Measurements from ENCODE around the gene RALY. TPM values are rescaled to one million over a fixed set of nuclear protein-coding genes. Genes with fewer than 3 reads are reported as not detected.

The RALY gene
- total RNA-seq, 1 experiment from 2014 or later, result 119 TPM

DNA sequence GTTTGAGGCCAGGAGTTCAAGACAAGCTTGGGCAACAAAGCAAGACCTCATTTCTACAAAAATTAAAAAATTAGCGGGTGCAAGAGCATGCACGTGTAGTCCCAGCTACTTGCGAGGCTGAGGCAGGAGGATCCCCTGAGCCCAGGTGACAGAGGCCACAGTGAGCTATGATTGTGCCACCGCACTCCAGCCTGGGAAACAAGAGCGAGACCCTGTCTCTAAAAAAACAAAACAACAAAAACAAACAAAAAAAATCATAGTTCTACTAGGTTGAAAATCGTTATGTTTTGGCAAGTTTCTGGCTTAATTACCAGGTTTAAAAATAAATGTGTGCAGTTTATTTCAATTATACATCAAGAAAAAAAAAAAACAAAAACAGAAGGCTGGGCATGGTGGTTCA is 115.7 kb downstream of the RALY start:
- Histone ChIP-seq H3K27me3 (ENCODE audit: insufficient read depth, low read length) (no peaks in the 10 kb centered on the region), H3K79me2 (ENCODE audit: insufficient read depth, low read length) (peaks cover 76% of the 10 kb centered on the region), H4K20me1 (ENCODE audit: insufficient read depth) (peaks cover 26% of the 10 kb centered on the region; the same call in 1 of the 2 replicates), H3K4me2 (ENCODE audit: low read length) (no peak overlapping the region), H3K9me3 (ENCODE audit: control insufficient read depth in 1 of 2, insufficient read depth in 1 of 2, low read depth in 1 of 2, low read length in 2 of 2) (no peaks in the 10 kb centered on the region), H2AFZ (ENCODE audit: low read depth, low read length, poor library complexity, severe bottlenecking) (no peak overlapping the region), H3K4me1 (ENCODE audit: control insufficient read depth in 1 of 2, insufficient read depth in 2 of 2, low read length in 2 of 2) (peaks cover 7 to 24% of the 10 kb centered on the region in 2 experiments; a peak in 3 of 4 replicates), H3K9ac (ENCODE audit: low read length) (no peak overlapping the region), H3K36me3 (ENCODE audit: control insufficient read depth in 1 of 2, insufficient read depth in 2 of 2, low read length in 2 of 2) (peaks cover 17 to 18% of the 10 kb centered on the region in 2 experiments), H3K27ac (ENCODE audit: low read depth, low read length) (no peak overlapping the region), H3K9me2 (ENCODE audit: insufficient read depth) (no peaks in the 10 kb centered on the region), H3K4me3 (replicated peaks in 1 of 2; ENCODE audit: low read depth in 1 of 2, low read length in 2 of 2) (no peak overlapping the region)
- ChIA-PET CTCF (no interaction called here), POLR2A (no interaction called here), RAD21 (ENCODE audit: low non-redundant PET in 1 of 2, low total read pairs in 2 of 2, uncharacterized antibody in 2 of 2, unreplicated experiment in 2 of 2) (interaction anchor here in 1 of 2 experiments (0.7 kb wide), 1 partner anchor 441 kb away, joined by 4 read pairs; no protein-coding TSS in a partner anchor)
- no TSS peak for BruUV-seq (replicated peaks)
- DNase-seq (ENCODE audit: low read depth, low spot score), result no peak
- no peak for ATAC-seq
- intact Hi-C loops (cut with micrococcal nuclease), result no loop called here
- TF ChIP-seq SRF (IDR thresholded peaks at IDR 0.05; ENCODE audit: low read depth) (no peak), POLR2AphosphoS5 (IDR thresholded peaks at IDR 0.05; ENCODE audit: low read depth, low read length) (no peak), POLR2A (IDR thresholded peaks at IDR 0.05; ENCODE audit: borderline replicate concordance, extremely low read depth, insufficient read depth, insufficient read length) (no peak), ZFX (IDR thresholded peaks at IDR 0.05) (no peak), SP1 (IDR thresholded peaks at IDR 0.05; ENCODE audit: low read depth) (no peak), CBX3 (IDR thresholded peaks at IDR 0.05; ENCODE audit: low read depth) (no peak), TCF7L2 (IDR thresholded peaks at IDR 0.05; ENCODE audit: borderline replicate concordance, extremely low read depth, insufficient read depth, insufficient read length) (no peak)
- TF ChIP-seq, protein P1, sequence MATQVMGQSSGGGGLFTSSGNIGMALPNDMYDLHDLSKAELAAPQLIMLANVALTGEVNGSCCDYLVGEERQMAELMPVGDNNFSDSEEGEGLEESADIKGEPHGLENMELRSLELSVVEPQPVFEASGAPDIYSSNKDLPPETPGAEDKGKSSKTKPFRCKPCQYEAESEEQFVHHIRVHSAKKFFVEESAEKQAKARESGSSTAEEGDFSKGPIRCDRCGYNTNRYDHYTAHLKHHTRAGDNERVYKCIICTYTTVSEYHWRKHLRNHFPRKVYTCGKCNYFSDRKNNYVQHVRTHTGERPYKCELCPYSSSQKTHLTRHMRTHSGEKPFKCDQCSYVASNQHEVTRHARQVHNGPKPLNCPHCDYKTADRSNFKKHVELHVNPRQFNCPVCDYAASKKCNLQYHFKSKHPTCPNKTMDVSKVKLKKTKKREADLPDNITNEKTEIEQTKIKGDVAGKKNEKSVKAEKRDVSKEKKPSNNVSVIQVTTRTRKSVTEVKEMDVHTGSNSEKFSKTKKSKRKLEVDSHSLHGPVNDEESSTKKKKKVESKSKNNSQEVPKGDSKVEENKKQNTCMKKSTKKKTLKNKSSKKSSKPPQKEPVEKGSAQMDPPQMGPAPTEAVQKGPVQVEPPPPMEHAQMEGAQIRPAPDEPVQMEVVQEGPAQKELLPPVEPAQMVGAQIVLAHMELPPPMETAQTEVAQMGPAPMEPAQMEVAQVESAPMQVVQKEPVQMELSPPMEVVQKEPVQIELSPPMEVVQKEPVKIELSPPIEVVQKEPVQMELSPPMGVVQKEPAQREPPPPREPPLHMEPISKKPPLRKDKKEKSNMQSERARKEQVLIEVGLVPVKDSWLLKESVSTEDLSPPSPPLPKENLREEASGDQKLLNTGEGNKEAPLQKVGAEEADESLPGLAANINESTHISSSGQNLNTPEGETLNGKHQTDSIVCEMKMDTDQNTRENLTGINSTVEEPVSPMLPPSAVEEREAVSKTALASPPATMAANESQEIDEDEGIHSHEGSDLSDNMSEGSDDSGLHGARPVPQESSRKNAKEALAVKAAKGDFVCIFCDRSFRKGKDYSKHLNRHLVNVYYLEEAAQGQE (IDR thresholded peaks at IDR 0.05; ENCODE audit: low read depth), result no peak
- TF ChIP-seq, protein P2, sequence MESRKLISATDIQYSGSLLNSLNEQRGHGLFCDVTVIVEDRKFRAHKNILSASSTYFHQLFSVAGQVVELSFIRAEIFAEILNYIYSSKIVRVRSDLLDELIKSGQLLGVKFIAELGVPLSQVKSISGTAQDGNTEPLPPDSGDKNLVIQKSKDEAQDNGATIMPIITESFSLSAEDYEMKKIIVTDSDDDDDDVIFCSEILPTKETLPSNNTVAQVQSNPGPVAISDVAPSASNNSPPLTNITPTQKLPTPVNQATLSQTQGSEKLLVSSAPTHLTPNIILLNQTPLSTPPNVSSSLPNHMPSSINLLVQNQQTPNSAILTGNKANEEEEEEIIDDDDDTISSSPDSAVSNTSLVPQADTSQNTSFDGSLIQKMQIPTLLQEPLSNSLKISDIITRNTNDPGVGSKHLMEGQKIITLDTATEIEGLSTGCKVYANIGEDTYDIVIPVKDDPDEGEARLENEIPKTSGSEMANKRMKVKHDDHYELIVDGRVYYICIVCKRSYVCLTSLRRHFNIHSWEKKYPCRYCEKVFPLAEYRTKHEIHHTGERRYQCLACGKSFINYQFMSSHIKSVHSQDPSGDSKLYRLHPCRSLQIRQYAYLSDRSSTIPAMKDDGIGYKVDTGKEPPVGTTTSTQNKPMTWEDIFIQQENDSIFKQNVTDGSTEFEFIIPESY (IDR thresholded peaks at IDR 0.05; ENCODE audit: extremely low read depth, insufficient replicate concordance, low read length), result no peak

All from HCT116 (cell line).